SK-N-SH (cell line): ENCODE measurements around the gene CALCOCO2. TPM values are rescaled to one million over a fixed set of nuclear protein-coding genes. Genes with fewer than 3 reads are reported as not detected.

Experiments used
- CTCF ChIA-PET: fragments of 300-600, 350-600 bp; formaldehyde crosslinking; extraction: SDS; loops from one replicate; lab custom pipeline; 2021; lab: Yijun Ruan, JAX
- POLR2A ChIA-PET: fragments of 350-600 bp; sonication (Branson Sonifier 250); formaldehyde crosslinking; extraction: SDS; loops from one replicate; lab custom pipeline; 2020; ENCODE audit warnings: antibody characterized with exemption, inconsistent platforms; lab: Yijun Ruan, JAX
- DNase-seq: peaks from one replicate; pipeline ENCODE4 v3.0.0; 2012
- H2AFZ ChIP-seq: fragments of 200-600 bp; sonication (generic); 2 replicates; pipeline ENCODE4 v1.8.1; 2016; ENCODE audit warnings: antibody characterized with exemption, mild to moderate bottlenecking, low read depth
- H3F3A ChIP-seq: fragments of 200-600 bp; sonication (generic); replicated peaks from 2 replicates; pipeline ENCODE3; 2016; ENCODE audit warnings: antibody characterized with exemption, mild to moderate bottlenecking; ENCODE audit not compliant: insufficient read depth
- H3K27ac ChIP-seq, 2 experiments: fragments of 200-500 bp in 1 of 2; fragments of 200-600 bp in 1 of 2; sonication (Bioruptor generic) in 1 of 2; sonication (generic), shearing (Covaris generic) in 1 of 2; 2 replicates each; pipeline versions ENCODE4 v1.5.1 to v1.6.1; 2014 to 2016; ENCODE audit warnings: low read depth in 2 of 2, inconsistent platforms in 1 of 2, low read length in 1 of 2, mild to moderate bottlenecking in 1 of 2, mixed read lengths in 1 of 2
- H3K27me3 ChIP-seq: fragments of 200-600 bp; sonication (generic), shearing (Covaris generic); 2 replicates; pipeline ENCODE4 v1.6.1; 2016; ENCODE audit warnings: mixed run types; ENCODE audit not compliant: insufficient read depth
- H3K36me3 ChIP-seq, 2 experiments: fragments of 200-500 bp in 1 of 2; fragments of 200-600 bp in 1 of 2; sonication (Bioruptor generic) in 1 of 2; sonication (generic) in 1 of 2; replicated peaks in 1 of 2; 2 replicates each; pipeline versions ENCODE3 to v1.5.1; 2014 to 2016; ENCODE audit warnings: low read length in 1 of 2, mild to moderate bottlenecking in 1 of 2; ENCODE audit not compliant: insufficient read depth in 2 of 2, control insufficient read depth in 1 of 2
- H3K4me1 ChIP-seq, 2 experiments: fragments of 200-500 bp in 1 of 2; fragments of 200-600 bp in 1 of 2; sonication (Bioruptor generic) in 1 of 2; sonication (generic), shearing (Covaris generic) in 1 of 2; 2 replicates each; pipeline versions ENCODE4 v1.5.1 to v1.6.1; 2014 to 2016; ENCODE audit warnings: low read depth in 1 of 2, low read length in 1 of 2, mixed run types in 1 of 2; ENCODE audit not compliant: insufficient read depth in 2 of 2, control insufficient read depth in 1 of 2
- H3K4me2 ChIP-seq: fragments of 200-600 bp; sonication (generic), shearing (Covaris generic); 2 replicates; pipeline ENCODE4 v1.6.1; 2017; ENCODE audit warnings: mixed run types
- H3K4me3 ChIP-seq, 2 experiments: fragments of 200-500 bp in 1 of 2; fragments of 200-600 bp in 1 of 2; sonication (Bioruptor generic) in 1 of 2; sonication (generic), shearing (Covaris generic) in 1 of 2; 2 replicates each; pipeline versions ENCODE4 v1.5.1 to v1.8.1; 2014 to 2016; ENCODE audit warnings: low read depth in 2 of 2, inconsistent platforms in 1 of 2, low read length in 1 of 2, mild to moderate bottlenecking in 1 of 2, mixed read lengths in 1 of 2, moderate library complexity in 1 of 2
- H3K79me2 ChIP-seq: fragments of 200-600 bp; sonication (generic); 2 replicates; pipeline ENCODE4 v1.8.1; 2017; ENCODE audit warnings: mild to moderate bottlenecking; ENCODE audit not compliant: insufficient read depth
- H3K9ac ChIP-seq: fragments of 200-600 bp; sonication (generic); 2 replicates; pipeline ENCODE4 v1.6.1; 2017; ENCODE audit warnings: mixed run types
- H3K9me2 ChIP-seq: fragments of 200-600 bp; sonication (generic); 2 replicates; pipeline ENCODE4 v1.6.1; 2017; ENCODE audit warnings: mixed run types
- H3K9me3 ChIP-seq: fragments of 200-600 bp; sonication (generic); 2 replicates; pipeline ENCODE4 v1.6.1; 2017; ENCODE audit warnings: mixed run types, mild to moderate bottlenecking, moderate library complexity
- H4K20me1 ChIP-seq: fragments of 200-600 bp; sonication (generic); 2 replicates; pipeline ENCODE4 v1.6.1; 2017; ENCODE audit warnings: mild to moderate bottlenecking, mixed run types; ENCODE audit not compliant: insufficient read depth
- EP300 ChIP-seq, 2 experiments: IDR thresholded peaks; 2 replicates each; pipeline versions ENCODE4 v1.4.0 to v1.6.1; 2012; ENCODE audit warnings: borderline replicate concordance in 1 of 2, low read depth in 1 of 2, low read length in 1 of 2
- EZH2phosphoT487 ChIP-seq: fragments of 200-600 bp; sonication (generic); IDR thresholded peaks from 2 replicates; pipeline ENCODE4 v1.6.1; 2017; ENCODE audit warnings: low read depth, mixed run types, mild to moderate bottlenecking, antibody characterized with exemption, moderate library complexity, borderline replicate concordance
- FOXJ3 ChIP-seq: sonication (generic); formaldehyde crosslinking; IDR thresholded peaks from 2 replicates; pipeline ENCODE4 v1.5.1; 2020; ENCODE audit warnings: mild to moderate bottlenecking, missing genetic modification reagents
- FOXM1 ChIP-seq: IDR thresholded peaks from 2 replicates; pipeline ENCODE4 v1.4.0; 2012; ENCODE audit warnings: low read depth, mild to moderate bottlenecking
- GATA2 ChIP-seq: sonication (generic); formaldehyde crosslinking; IDR thresholded peaks from 2 replicates; pipeline ENCODE4 v1.5.0; 2020; ENCODE audit warnings: mild to moderate bottlenecking, missing genetic modification reagents
- JUND ChIP-seq: IDR thresholded peaks from 2 replicates; pipeline ENCODE4 v1.4.0; 2012
- NFIC ChIP-seq: IDR thresholded peaks from 2 replicates; pipeline ENCODE4 v1.4.0; 2012; ENCODE audit warnings: borderline replicate concordance
- NRF1 ChIP-seq: IDR thresholded peaks from 2 replicates; pipeline ENCODE4 v1.6.1; 2012; ENCODE audit warnings: low read depth, mild to moderate bottlenecking, low read length
- POLR2AphosphoS5 ChIP-seq: IDR thresholded peaks from 2 replicates; pipeline ENCODE4 v1.6.1; 2012; ENCODE audit warnings: low read depth, low read length
- RXRA ChIP-seq: IDR thresholded peaks from 2 replicates; pipeline ENCODE4 v1.4.0; 2012; ENCODE audit warnings: low read depth, mild to moderate bottlenecking, borderline replicate concordance
- SIN3A ChIP-seq: IDR thresholded peaks from 2 replicates; pipeline ENCODE4 v1.6.1; 2012; ENCODE audit warnings: low read depth, mild to moderate bottlenecking, low read length, moderate library complexity, borderline replicate concordance
- TAF1 ChIP-seq: IDR thresholded peaks from 2 replicates; pipeline ENCODE4 v1.6.1; 2012; ENCODE audit warnings: low read depth, mild to moderate bottlenecking, low read length, moderate library complexity, borderline replicate concordance
- TCF12 ChIP-seq: IDR thresholded peaks from 2 replicates; pipeline ENCODE4 v1.4.0; 2012
- TEAD4 ChIP-seq: IDR thresholded peaks from 2 replicates; pipeline ENCODE4 v1.4.0; 2012; ENCODE audit warnings: mild to moderate bottlenecking, borderline replicate concordance; ENCODE audit not compliant: insufficient read depth
- WGBS: methylation state at CpG from one replicate; pipeline ENCODE4 v1.1.6; 2017; ENCODE audit warnings: low lambda C conversion rate; 5-methylcytosine and 5-hydroxymethylcytosine counted together
- polyA plus RNA-seq, 3 experiments: library from polyadenylated mRNA; depleted of rRNA; stranded (reverse); fragments of >200 nt; gene quantifications; 2 replicates each; pipeline ENCODE4 v1.2.3, GENCODE V29; 2012
- TF ChIP-seq, protein P1 (sequence below): IDR thresholded peaks from 2 replicates; pipeline ENCODE4; 2012
- TF ChIP-seq, protein P2 (sequence below): fragments of 200-600 bp; sonication (generic); IDR thresholded peaks from 2 replicates; pipeline ENCODE4 v1.6.1; 2017; ENCODE audit warnings: antibody characterized with exemption, mild to moderate bottlenecking, moderate library complexity
- TF ChIP-seq, protein P3 (sequence below): fragments of 150-350 bp; IDR thresholded peaks from 2 replicates; pipeline ENCODE4 v1.6.1; 2016; ENCODE audit warnings: mild to moderate bottlenecking, low read depth, low read length
- TF ChIP-seq, protein P4 (sequence below): fragments of 150-350 bp; IDR thresholded peaks from 2 replicates; pipeline ENCODE4 v1.6.1; 2017; ENCODE audit warnings: antibody characterized with exemption, low read length, low read depth, borderline replicate concordance
- TF ChIP-seq, protein P5 (sequence below): IDR thresholded peaks from 2 replicates; pipeline ENCODE4 v1.4.0; 2012; ENCODE audit warnings: low read depth, borderline replicate concordance

The CALCOCO2 gene
- polyA plus RNA-seq, 1 of the 3 experiments (the other 2 are of a cell fraction), result 49.9 TPM

DNA sequence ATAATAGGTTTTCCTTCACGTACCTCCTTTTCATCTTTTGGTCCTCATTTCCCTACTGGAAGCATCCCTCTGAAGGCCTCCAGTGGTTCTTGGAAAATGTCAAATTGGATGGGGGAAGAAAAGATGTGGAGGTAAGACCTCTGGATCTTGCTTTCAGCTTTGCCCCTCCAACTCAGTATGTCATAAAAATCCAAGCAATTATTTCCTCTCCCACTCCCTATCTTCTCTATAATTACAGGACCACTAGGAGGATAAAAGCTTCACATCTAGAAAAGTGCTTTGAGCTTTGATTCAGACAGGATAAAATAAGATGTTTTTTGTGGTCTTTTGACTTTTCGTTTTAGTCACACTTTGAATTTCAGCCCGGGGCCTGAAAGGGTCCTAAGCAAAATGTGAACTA lies 15.5 kb upstream of the CALCOCO2 start:
- H3K4me3 ChIP-seq, result no peak overlapping the region
- WGBS, result 46% methylated on average over 3 of the region's 3 CpGs
- H3K9me3 ChIP-seq, result no peaks in the 10 kb centered on the region
- H3K27me3 ChIP-seq, result peaks cover 48% of the 10 kb centered on the region; the same call in 1 of the 2 replicates
- no peaks in the 10 kb centered on the region for H3K9me2 ChIP-seq
- H4K20me1 ChIP-seq, result no peaks in the 10 kb centered on the region
- no peak for DNase-seq
- peaks cover 0 to 9% of the 10 kb centered on the region in 2 experiments; a peak in 1 of 4 replicates for H3K4me1 ChIP-seq
- CTCF ChIA-PET, result interaction anchor here (0.7 to 26.7 kb wide), 21 partner anchors 8 to 217 kb away, joined by 3 to 1196 read pairs (median 4); partner anchors contain the start of gene PRAC2
- no peak overlapping the region for H2AFZ ChIP-seq
- H3K9ac ChIP-seq, result no peak overlapping the region
- POLR2A ChIA-PET, result interaction anchor here (1.0 kb wide), 1 partner anchor 64 kb away, joined by 5 read pairs; no protein-coding TSS in a partner anchor
- H3K36me3 ChIP-seq, result no peaks in the 10 kb centered on the region
- no peaks in the 10 kb centered on the region for H3K79me2 ChIP-seq
- H3F3A ChIP-seq, result peaks cover 16% of the 10 kb centered on the region
- no peak overlapping the region for H3K4me2 ChIP-seq
- TF ChIP-seq FOXM1, result no peak
- no peak for TF ChIP-seq SIN3A
- TF ChIP-seq, protein P1, sequence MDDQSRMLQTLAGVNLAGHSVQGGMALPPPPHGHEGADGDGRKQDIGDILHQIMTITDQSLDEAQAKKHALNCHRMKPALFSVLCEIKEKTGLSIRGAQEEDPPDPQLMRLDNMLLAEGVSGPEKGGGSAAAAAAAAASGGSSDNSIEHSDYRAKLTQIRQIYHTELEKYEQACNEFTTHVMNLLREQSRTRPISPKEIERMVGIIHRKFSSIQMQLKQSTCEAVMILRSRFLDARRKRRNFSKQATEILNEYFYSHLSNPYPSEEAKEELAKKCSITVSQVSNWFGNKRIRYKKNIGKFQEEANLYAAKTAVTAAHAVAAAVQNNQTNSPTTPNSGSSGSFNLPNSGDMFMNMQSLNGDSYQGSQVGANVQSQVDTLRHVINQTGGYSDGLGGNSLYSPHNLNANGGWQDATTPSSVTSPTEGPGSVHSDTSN, result no peak
- TF ChIP-seq NFIC, result no peak
- no peak for TF ChIP-seq EP300 (IDR thresholded peaks at IDR 0.05; ENCODE audit: borderline replicate concordance in 1 of 2, low read depth in 1 of 2, low read length in 1 of 2)
- TF ChIP-seq, protein P2, sequence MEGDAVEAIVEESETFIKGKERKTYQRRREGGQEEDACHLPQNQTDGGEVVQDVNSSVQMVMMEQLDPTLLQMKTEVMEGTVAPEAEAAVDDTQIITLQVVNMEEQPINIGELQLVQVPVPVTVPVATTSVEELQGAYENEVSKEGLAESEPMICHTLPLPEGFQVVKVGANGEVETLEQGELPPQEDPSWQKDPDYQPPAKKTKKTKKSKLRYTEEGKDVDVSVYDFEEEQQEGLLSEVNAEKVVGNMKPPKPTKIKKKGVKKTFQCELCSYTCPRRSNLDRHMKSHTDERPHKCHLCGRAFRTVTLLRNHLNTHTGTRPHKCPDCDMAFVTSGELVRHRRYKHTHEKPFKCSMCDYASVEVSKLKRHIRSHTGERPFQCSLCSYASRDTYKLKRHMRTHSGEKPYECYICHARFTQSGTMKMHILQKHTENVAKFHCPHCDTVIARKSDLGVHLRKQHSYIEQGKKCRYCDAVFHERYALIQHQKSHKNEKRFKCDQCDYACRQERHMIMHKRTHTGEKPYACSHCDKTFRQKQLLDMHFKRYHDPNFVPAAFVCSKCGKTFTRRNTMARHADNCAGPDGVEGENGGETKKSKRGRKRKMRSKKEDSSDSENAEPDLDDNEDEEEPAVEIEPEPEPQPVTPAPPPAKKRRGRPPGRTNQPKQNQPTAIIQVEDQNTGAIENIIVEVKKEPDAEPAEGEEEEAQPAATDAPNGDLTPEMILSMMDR, result no peak
- TF ChIP-seq TEAD4, result no peak
- TF ChIP-seq, protein P3, sequence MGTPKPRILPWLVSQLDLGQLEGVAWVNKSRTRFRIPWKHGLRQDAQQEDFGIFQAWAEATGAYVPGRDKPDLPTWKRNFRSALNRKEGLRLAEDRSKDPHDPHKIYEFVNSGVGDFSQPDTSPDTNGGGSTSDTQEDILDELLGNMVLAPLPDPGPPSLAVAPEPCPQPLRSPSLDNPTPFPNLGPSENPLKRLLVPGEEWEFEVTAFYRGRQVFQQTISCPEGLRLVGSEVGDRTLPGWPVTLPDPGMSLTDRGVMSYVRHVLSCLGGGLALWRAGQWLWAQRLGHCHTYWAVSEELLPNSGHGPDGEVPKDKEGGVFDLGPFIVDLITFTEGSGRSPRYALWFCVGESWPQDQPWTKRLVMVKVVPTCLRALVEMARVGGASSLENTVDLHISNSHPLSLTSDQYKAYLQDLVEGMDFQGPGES, result no peak
- TF ChIP-seq, protein P4, sequence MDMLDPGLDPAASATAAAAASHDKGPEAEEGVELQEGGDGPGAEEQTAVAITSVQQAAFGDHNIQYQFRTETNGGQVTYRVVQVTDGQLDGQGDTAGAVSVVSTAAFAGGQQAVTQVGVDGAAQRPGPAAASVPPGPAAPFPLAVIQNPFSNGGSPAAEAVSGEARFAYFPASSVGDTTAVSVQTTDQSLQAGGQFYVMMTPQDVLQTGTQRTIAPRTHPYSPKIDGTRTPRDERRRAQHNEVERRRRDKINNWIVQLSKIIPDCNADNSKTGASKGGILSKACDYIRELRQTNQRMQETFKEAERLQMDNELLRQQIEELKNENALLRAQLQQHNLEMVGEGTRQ, result no peak
- H3K27ac ChIP-seq, result no peak overlapping the region

DNA sequence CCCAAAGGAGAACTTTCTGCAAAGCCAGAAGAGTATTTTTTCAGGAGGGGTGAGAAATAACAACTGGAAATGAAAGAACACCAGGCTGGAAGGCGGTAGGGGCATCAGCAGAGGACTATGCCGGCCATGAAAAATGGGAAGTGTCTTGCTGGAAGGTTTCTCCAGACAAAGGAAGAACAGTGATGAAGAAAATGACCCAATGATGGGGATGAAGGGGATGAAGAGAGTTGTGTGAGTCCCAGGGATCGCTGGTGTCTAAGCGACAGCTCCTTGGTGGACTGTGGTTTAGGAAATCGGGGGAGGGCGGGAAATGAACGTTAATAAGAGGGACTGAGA lies 14.4 kb upstream of the CALCOCO2 start:
- Histone ChIP-seq H3K27me3 (peaks cover 40% of the 10 kb centered on the region; the same call in 1 of the 2 replicates), H4K20me1 (no peaks in the 10 kb centered on the region), H3K9me2 (no peaks in the 10 kb centered on the region), H2AFZ (peak overlapping the region; percentile 71; the same call in 1 of the 2 replicates), H3K4me1 (peaks cover 0 to 9% of the 10 kb centered on the region in 2 experiments; a peak in 1 of 4 replicates), H3K9me3 (no peaks in the 10 kb centered on the region), H3K79me2 (no peaks in the 10 kb centered on the region), H3K27ac (no peak overlapping the region), H3F3A (peaks cover 16% of the 10 kb centered on the region), H3K36me3 (no peaks in the 10 kb centered on the region), H3K4me2 (peak overlapping the region; percentile 82), H3K4me3 (peak overlapping the region; percentile 45 to 62; a peak in 3 of 4 replicates), H3K9ac (no peak overlapping the region)
- ChIA-PET POLR2A (no interaction called here), CTCF (interaction anchor here (1.0 to 26.7 kb wide), 14 partner anchors 8 to 219 kb away, joined by 3 to 1196 read pairs (median 6); partner anchors contain the start of gene PRAC2)
- DNase-seq, result no peak
- TF ChIP-seq, protein P5, sequence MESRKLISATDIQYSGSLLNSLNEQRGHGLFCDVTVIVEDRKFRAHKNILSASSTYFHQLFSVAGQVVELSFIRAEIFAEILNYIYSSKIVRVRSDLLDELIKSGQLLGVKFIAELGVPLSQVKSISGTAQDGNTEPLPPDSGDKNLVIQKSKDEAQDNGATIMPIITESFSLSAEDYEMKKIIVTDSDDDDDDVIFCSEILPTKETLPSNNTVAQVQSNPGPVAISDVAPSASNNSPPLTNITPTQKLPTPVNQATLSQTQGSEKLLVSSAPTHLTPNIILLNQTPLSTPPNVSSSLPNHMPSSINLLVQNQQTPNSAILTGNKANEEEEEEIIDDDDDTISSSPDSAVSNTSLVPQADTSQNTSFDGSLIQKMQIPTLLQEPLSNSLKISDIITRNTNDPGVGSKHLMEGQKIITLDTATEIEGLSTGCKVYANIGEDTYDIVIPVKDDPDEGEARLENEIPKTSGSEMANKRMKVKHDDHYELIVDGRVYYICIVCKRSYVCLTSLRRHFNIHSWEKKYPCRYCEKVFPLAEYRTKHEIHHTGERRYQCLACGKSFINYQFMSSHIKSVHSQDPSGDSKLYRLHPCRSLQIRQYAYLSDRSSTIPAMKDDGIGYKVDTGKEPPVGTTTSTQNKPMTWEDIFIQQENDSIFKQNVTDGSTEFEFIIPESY, result no peak
- TF ChIP-seq TAF1, result no peak
- TF ChIP-seq FOXJ3, result no peak
- TF ChIP-seq EZH2phosphoT487, result no peak
- no peak for TF ChIP-seq GATA2
- TF ChIP-seq FOXM1, result no peak
- TF ChIP-seq NRF1, result no peak
- no peak for TF ChIP-seq TCF12
- TF ChIP-seq NFIC, result no peak
- TF ChIP-seq JUND, result no peak
- TF ChIP-seq EP300 (IDR thresholded peaks at IDR 0.05; ENCODE audit: borderline replicate concordance in 1 of 2, low read depth in 1 of 2, low read length in 1 of 2), result no peak
- TF ChIP-seq, protein P3, result no peak
- TF ChIP-seq RXRA, result no peak
- TF ChIP-seq POLR2AphosphoS5, result no peak
- TF ChIP-seq, all 33 proteins: peak for 0
- 16% methylated on average over 7 of the region's 7 CpGs for WGBS
